Neuronal stem cell (in vitro differentiated cells): ENCODE measurements around the gene STRN.

Experiments
- DNase-seq: peaks from one replicate; pipeline ENCODE4 v3.0.0-alpha.2; 2013; ENCODE audit warnings: low spot score
- H2AFZ ChIP-seq: one replicate; pipeline ENCODE4 v1.6.1; 2013; ENCODE audit warnings: mild to moderate bottlenecking, low read length, inconsistent platforms
- H2AK5ac ChIP-seq: 2 replicates; pipeline ENCODE4 v1.6.1; 2013; ENCODE audit warnings: low read depth, mild to moderate bottlenecking, inconsistent platforms, low read length, moderate library complexity, mixed read lengths
- H2BK120ac ChIP-seq: 2 replicates; pipeline ENCODE4 v1.6.1; 2013; ENCODE audit warnings: low read depth, mild to moderate bottlenecking, inconsistent platforms, low read length, moderate library complexity, mixed read lengths
- H2BK12ac ChIP-seq: one replicate; pipeline ENCODE4 v1.6.1; 2013; ENCODE audit warnings: low read length, inconsistent platforms
- H2BK15ac ChIP-seq: 2 replicates; pipeline ENCODE4 v1.6.1; 2013; ENCODE audit warnings: mild to moderate bottlenecking, low read length, inconsistent platforms, mixed read lengths
- H2BK5ac ChIP-seq: one replicate; pipeline ENCODE4 v1.6.1; 2013; ENCODE audit warnings: inconsistent platforms, mild to moderate bottlenecking, low read length, moderate library complexity
- H3K14ac ChIP-seq: one replicate; pipeline ENCODE4 v1.6.1; 2013; ENCODE audit warnings: low read length, inconsistent platforms
- H3K18ac ChIP-seq: 2 replicates; pipeline ENCODE4 v1.6.1; 2013; ENCODE audit warnings: low read length, inconsistent platforms
- H3K23ac ChIP-seq: 2 replicates; pipeline ENCODE4 v1.6.1; 2013; ENCODE audit warnings: low read depth, mild to moderate bottlenecking, mixed read lengths, low read length, inconsistent platforms; ENCODE audit not compliant: poor library complexity
- H3K27ac ChIP-seq: replicated peaks from 3 replicates; pipeline ENCODE4 v1.5.1; 2013; ENCODE audit warnings: low read length, inconsistent platforms
- H3K27me3 ChIP-seq, 3 experiments: 2 replicates each; pipeline ENCODE4 v1.6.1; 2013; ENCODE audit warnings: low read length in 3 of 3, mild to moderate bottlenecking in 2 of 3, inconsistent platforms in 1 of 3, low read depth in 1 of 3, mixed read lengths in 1 of 3, moderate library complexity in 1 of 3; ENCODE audit not compliant: control insufficient read depth in 3 of 3, insufficient read depth in 3 of 3
- H3K36me3 ChIP-seq, 2 donors: replicated peaks in 1 of 2; 2 replicates each; pipeline ENCODE4 v1.6.1; 2013; ENCODE audit warnings: low read length in 2 of 2; ENCODE audit not compliant: control insufficient read depth in 2 of 2, insufficient read depth in 2 of 2
- H3K4ac ChIP-seq: 2 replicates; pipeline ENCODE4 v1.6.1; 2013; ENCODE audit warnings: inconsistent platforms, mild to moderate bottlenecking, low read length, moderate library complexity
- H3K4me1 ChIP-seq, 2 donors: 1 replicate in 1 of 2; 2 replicates in 1 of 2; pipeline ENCODE4 v1.6.1; 2013; ENCODE audit warnings: low read length in 2 of 2, low read depth in 1 of 2; ENCODE audit not compliant: control insufficient read depth in 2 of 2, insufficient read depth in 1 of 2
- H3K4me2 ChIP-seq: one replicate; pipeline ENCODE4 v1.6.1; 2013; ENCODE audit warnings: mild to moderate bottlenecking, low read length, inconsistent platforms; ENCODE audit not compliant: insufficient read depth, poor library complexity, severe bottlenecking
- H3K4me3 ChIP-seq, 2 donors: 2 replicates each; pipeline ENCODE4 v1.5.1; 2013; ENCODE audit warnings: low read length in 2 of 2, mild to moderate bottlenecking in 2 of 2, inconsistent platforms in 1 of 2, moderate library complexity in 1 of 2
- H3K79me1 ChIP-seq: one replicate; pipeline ENCODE4 v1.6.1; 2013; ENCODE audit warnings: low read depth, mild to moderate bottlenecking, inconsistent platforms, low read length, moderate library complexity
- H3K9ac ChIP-seq: one replicate; pipeline ENCODE4 v1.6.1; 2013; ENCODE audit warnings: mild to moderate bottlenecking, low read depth, low read length, inconsistent platforms; ENCODE audit not compliant: poor library complexity
- H3K9me3 ChIP-seq, 2 donors: replicated peaks in 1 of 2; 2 replicates each; pipeline versions ENCODE3 to v1.6.1; 2013; ENCODE audit warnings: low read length in 2 of 2, mild to moderate bottlenecking in 2 of 2, inconsistent platforms in 1 of 2, low read depth in 1 of 2, mixed read lengths in 1 of 2, moderate library complexity in 1 of 2; ENCODE audit not compliant: control insufficient read depth in 2 of 2, insufficient read depth in 1 of 2
- H4K8ac ChIP-seq: one replicate; pipeline ENCODE4 v1.6.1; 2013; ENCODE audit warnings: low read depth, mild to moderate bottlenecking, inconsistent platforms, low read length, moderate library complexity
- H4K91ac ChIP-seq: one replicate; pipeline ENCODE4 v1.6.1; 2013; ENCODE audit warnings: low read length, low read depth, mild to moderate bottlenecking, inconsistent platforms; ENCODE audit not compliant: poor library complexity
- WGBS, 2 donors: extraction: QIAGEN DNeasy Blood & Tissue Kit; methylation state at CpG; one replicate each; pipeline ENCODE4 v1.1.7; 2013; ENCODE audit warnings: missing lambda C conversion rate in 2 of 2, mixed read lengths in 1 of 2; ENCODE audit not compliant: insufficient read length in 2 of 2, insufficient replicate concordance in 1 of 2; ENCODE audit errors: extremely low coverage in 2 of 2; 5-methylcytosine and 5-hydroxymethylcytosine counted together

Gene STRN

GRCh38 chr2:36915627-36916026 is 50.7 kb downstream of the STRN start:
- Histone ChIP-seq H3K4me2 (no peak overlapping the region), H2BK120ac (no peak overlapping the region), H2BK12ac (no peak overlapping the region), H3K27ac (no peak overlapping the region), H4K91ac (no peak overlapping the region), H3K4me3 (no peak overlapping the region), H2BK5ac (no peak overlapping the region), H3K4me1 (no peaks in the 10 kb centered on the region), H3K18ac (no peak overlapping the region), H3K9ac (no peak overlapping the region), H3K27me3 (no peaks in the 10 kb centered on the region), H3K9me3 (no peaks in the 10 kb centered on the region), H3K4ac (no peak overlapping the region), H3K14ac (no peak overlapping the region), H4K8ac (no peak overlapping the region), H3K79me1 (no peaks in the 10 kb centered on the region), H3K36me3 (peaks cover 0 to 35% of the 10 kb centered on the region in 2 donors), H3K23ac (no peak overlapping the region), H2AFZ (no peak overlapping the region), H2BK15ac (no peak overlapping the region), H2AK5ac (no peak overlapping the region)
- no CpG with 5 or more reads among the region's 1 CpG for WGBS, 2 donors
- no peak for DNase-seq

DNA sequence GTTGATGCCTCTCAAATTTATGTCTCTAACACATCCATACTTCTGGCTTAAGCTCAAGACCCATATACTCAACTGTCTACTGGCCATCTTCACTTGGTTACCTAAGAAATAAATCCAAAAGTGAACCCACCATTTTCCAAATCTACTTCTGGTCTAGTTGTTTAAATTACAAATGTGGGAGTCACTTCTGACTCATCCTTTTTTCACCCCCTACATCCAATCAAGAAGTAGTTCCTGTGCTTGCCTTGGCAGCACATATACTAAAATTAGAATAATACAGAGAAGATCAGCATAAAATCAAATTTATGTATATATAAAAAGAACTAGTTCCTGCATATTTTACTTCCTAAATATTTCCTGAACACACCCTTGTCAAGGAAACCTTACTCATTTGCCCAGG is 53.6 kb downstream of the STRN start:
- H3K36me3 ChIP-seq = peaks cover 0 to 35% of the 10 kb centered on the region in 2 donors
- DNase-seq = no peak
- no peak overlapping the region for H3K4me3 ChIP-seq
- H2AFZ ChIP-seq = no peak overlapping the region
- H3K4me2 ChIP-seq = no peak overlapping the region
- no peaks in the 10 kb centered on the region for H3K4me1 ChIP-seq
- no peak overlapping the region for H2AK5ac ChIP-seq
- H3K79me1 ChIP-seq = no peaks in the 10 kb centered on the region
- no peak overlapping the region for H4K8ac ChIP-seq
- no peaks in the 10 kb centered on the region for H3K27me3 ChIP-seq
- no peak overlapping the region for H2BK120ac ChIP-seq
- H2BK15ac ChIP-seq = no peak overlapping the region
- H3K18ac ChIP-seq = no peak overlapping the region
- no peak overlapping the region for H3K23ac ChIP-seq
- no peak overlapping the region for H2BK12ac ChIP-seq
- H3K27ac ChIP-seq = no peak overlapping the region
- H3K9ac ChIP-seq = no peak overlapping the region
- H3K14ac ChIP-seq = no peak overlapping the region
- H2BK5ac ChIP-seq = no peak overlapping the region
- H3K4ac ChIP-seq = no peak overlapping the region
- no peaks in the 10 kb centered on the region for H3K9me3 ChIP-seq
- no peak overlapping the region for H4K91ac ChIP-seq

GRCh38 chr2:36911012-36911411 is 55.3 kb downstream of the STRN start:
- H2BK120ac ChIP-seq = no peak overlapping the region
- H3K36me3 ChIP-seq = peaks cover 0 to 35% of the 10 kb centered on the region in 2 donors
- H3K9ac ChIP-seq = no peak overlapping the region
- H2AK5ac ChIP-seq = no peak overlapping the region
- H3K79me1 ChIP-seq = no peaks in the 10 kb centered on the region
- H4K91ac ChIP-seq = no peak overlapping the region
- no peak overlapping the region for H2AFZ ChIP-seq
- H3K27ac ChIP-seq = no peak overlapping the region
- H3K4ac ChIP-seq = no peak overlapping the region
- no peak overlapping the region for H4K8ac ChIP-seq
- no peak overlapping the region for H2BK12ac ChIP-seq
- no peaks in the 10 kb centered on the region for H3K9me3 ChIP-seq
- no peak overlapping the region for H3K23ac ChIP-seq
- H2BK5ac ChIP-seq = no peak overlapping the region
- H2BK15ac ChIP-seq = no peak overlapping the region
- no peak overlapping the region for H3K4me2 ChIP-seq
- no peak overlapping the region for H3K4me3 ChIP-seq
- H3K27me3 ChIP-seq = no peaks in the 10 kb centered on the region
- no peak for DNase-seq
- no peaks in the 10 kb centered on the region for H3K4me1 ChIP-seq
- H3K18ac ChIP-seq = no peak overlapping the region
- no peak overlapping the region for H3K14ac ChIP-seq

- no peak for DNase-seq
- H3K4ac ChIP-seq = no peak overlapping the region
- H2BK5ac ChIP-seq = no peak overlapping the region
- H2BK15ac ChIP-seq = no peak overlapping the region
- no peak overlapping the region for H2AFZ ChIP-seq
- no peak overlapping the region for H3K23ac ChIP-seq
- H3K4me1 ChIP-seq = no peaks in the 10 kb centered on the region
- H3K4me3 ChIP-seq = no peak overlapping the region
- WGBS, 2 donors = no CpG with 5 or more reads among the region's 4 CpGs
- H3K4me2 ChIP-seq = no peak overlapping the region
- H4K8ac ChIP-seq = no peak overlapping the region
- H2AK5ac ChIP-seq = no peak overlapping the region
- H3K79me1 ChIP-seq = no peaks in the 10 kb centered on the region
- H3K36me3 ChIP-seq = peaks cover 1 to 13% of the 10 kb centered on the region in 2 donors
- H3K9ac ChIP-seq = no peak overlapping the region
- no peaks in the 10 kb centered on the region for H3K27me3 ChIP-seq
- H3K14ac ChIP-seq = no peak overlapping the region
- no peak overlapping the region for H2BK120ac ChIP-seq
- H3K18ac ChIP-seq = no peak overlapping the region
- no peaks in the 10 kb centered on the region for H3K9me3 ChIP-seq
- H4K91ac ChIP-seq = no peak overlapping the region
- H2BK12ac ChIP-seq = no peak overlapping the region
- no peak overlapping the region for H3K27ac ChIP-seq
These were observed 60.1 kb downstream of the STRN start for GRCh38 chr2:36906277-36906676.
